ENCODE measurements around the gene ZNF691.
"Not testable (repeated sequence)": the region's sequence is repeated elsewhere in the genome, so short reads cannot be mapped to it uniquely, and the experiment has no call there.

DNA sequence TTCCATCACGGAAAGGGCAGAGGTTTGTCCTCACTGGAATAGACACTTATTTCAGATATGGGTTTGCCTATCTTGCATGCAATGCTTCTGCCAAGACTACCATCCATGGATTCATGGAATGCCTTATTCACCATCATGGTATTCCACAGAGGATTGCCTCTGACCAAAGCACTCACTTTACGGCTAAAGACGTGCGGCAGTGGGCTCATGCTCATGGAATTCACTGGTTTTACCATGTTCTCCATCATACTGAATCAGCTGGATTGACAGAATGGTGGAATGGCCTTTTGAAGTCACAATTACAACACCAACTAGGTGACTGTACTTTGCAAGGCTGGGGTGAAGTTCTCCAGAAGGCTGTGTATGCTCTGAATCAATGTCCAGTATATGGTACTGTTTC lies 22.1 kb downstream of the ZNF691 start:
- TF ChIP-seq, protein P1, sequence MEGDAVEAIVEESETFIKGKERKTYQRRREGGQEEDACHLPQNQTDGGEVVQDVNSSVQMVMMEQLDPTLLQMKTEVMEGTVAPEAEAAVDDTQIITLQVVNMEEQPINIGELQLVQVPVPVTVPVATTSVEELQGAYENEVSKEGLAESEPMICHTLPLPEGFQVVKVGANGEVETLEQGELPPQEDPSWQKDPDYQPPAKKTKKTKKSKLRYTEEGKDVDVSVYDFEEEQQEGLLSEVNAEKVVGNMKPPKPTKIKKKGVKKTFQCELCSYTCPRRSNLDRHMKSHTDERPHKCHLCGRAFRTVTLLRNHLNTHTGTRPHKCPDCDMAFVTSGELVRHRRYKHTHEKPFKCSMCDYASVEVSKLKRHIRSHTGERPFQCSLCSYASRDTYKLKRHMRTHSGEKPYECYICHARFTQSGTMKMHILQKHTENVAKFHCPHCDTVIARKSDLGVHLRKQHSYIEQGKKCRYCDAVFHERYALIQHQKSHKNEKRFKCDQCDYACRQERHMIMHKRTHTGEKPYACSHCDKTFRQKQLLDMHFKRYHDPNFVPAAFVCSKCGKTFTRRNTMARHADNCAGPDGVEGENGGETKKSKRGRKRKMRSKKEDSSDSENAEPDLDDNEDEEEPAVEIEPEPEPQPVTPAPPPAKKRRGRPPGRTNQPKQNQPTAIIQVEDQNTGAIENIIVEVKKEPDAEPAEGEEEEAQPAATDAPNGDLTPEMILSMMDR (IDR thresholded peaks at IDR 0.05), result not testable (repeated sequence)
- not testable (repeated sequence) for TF ChIP-seq POLR2A (IDR thresholded peaks at IDR 0.05; ENCODE audit: low read depth)

Measured in esophagus muscularis mucosa (tissue), 3 donors.